Measurements from ENCODE around the gene SLC24A3.
A peak's percentile ranks its signal among the peaks of the same experiment; 100 is the strongest.

The SLC24A3 gene

GRCh38 chr20:19768325-19768842 is 555.9 kb downstream of the SLC24A3 start:
- H2BK120ac ChIP-seq (ENCODE audit: low read depth, low read length) = no peak overlapping the region
- H3K9ac ChIP-seq (ENCODE audit: low read length) = no peak overlapping the region
- no peaks in the 10 kb centered on the region for H3K79me1 ChIP-seq (ENCODE audit: low read length)
- no peak overlapping the region for H3K23ac ChIP-seq (ENCODE audit: low read length)
- no peak overlapping the region for H2AK5ac ChIP-seq (ENCODE audit: low read length)
- H4K5ac ChIP-seq (ENCODE audit: low read length) = no peak overlapping the region
- no peak overlapping the region for H3K4me2 ChIP-seq (ENCODE audit: low read length)
- no peaks in the 10 kb centered on the region for H3K36me3 ChIP-seq (ENCODE audit: control insufficient read depth, insufficient read depth, low read length)
- H2BK15ac ChIP-seq (replicated peaks; ENCODE audit: low read depth) = no peak overlapping the region
- H3K27ac ChIP-seq (ENCODE audit: low read depth, low read length) = no peak overlapping the region
- WGBS (ENCODE audit: extremely low coverage, insufficient coverage, low lambda C conversion rate) = no CpG with 5 or more reads among the region's 7 CpGs
- H3K4ac ChIP-seq (ENCODE audit: low read depth, low read length) = no peak overlapping the region
- H3K27me3 ChIP-seq (ENCODE audit: insufficient read depth, low read length, poor library complexity) = no peaks in the 10 kb centered on the region
- H3K4me1 ChIP-seq (ENCODE audit: control insufficient read depth, low read depth, low read length) = peaks cover 4% of the 10 kb centered on the region
- H3K56ac ChIP-seq (ENCODE audit: low read length) = no peak overlapping the region
- no peaks in the 10 kb centered on the region for H3K79me2 ChIP-seq (ENCODE audit: control insufficient read depth, insufficient read depth, low read length)
- H4K8ac ChIP-seq (ENCODE audit: low read depth, low read length) = no peak overlapping the region
- no peak overlapping the region for H2BK5ac ChIP-seq (ENCODE audit: low read length)
- no peak for DNase-seq
- H3K4me3 ChIP-seq (ENCODE audit: low read length) = no peak overlapping the region
- no peak overlapping the region for H3K18ac ChIP-seq (ENCODE audit: low read length)

GRCh38 chr20:19769507-19769906 is 557.1 kb downstream of the SLC24A3 start:
- H3K18ac ChIP-seq (ENCODE audit: low read length) = no peak overlapping the region
- H3K4me1 ChIP-seq (ENCODE audit: control insufficient read depth, low read depth, low read length) = peaks cover 4% of the 10 kb centered on the region
- no peaks in the 10 kb centered on the region for H3K27me3 ChIP-seq (ENCODE audit: insufficient read depth, low read length, poor library complexity)
- no peaks in the 10 kb centered on the region for H3K36me3 ChIP-seq (ENCODE audit: control insufficient read depth, insufficient read depth, low read length)
- no peak overlapping the region for H3K4me3 ChIP-seq (ENCODE audit: low read length)
- no peak overlapping the region for H3K9ac ChIP-seq (ENCODE audit: low read length)
- H3K23ac ChIP-seq (ENCODE audit: low read length) = no peak overlapping the region
- H3K4me2 ChIP-seq (ENCODE audit: low read length) = no peak overlapping the region
- no peak overlapping the region for H2BK120ac ChIP-seq (ENCODE audit: low read depth, low read length)
- no peak overlapping the region for H3K27ac ChIP-seq (ENCODE audit: low read depth, low read length)
- WGBS (ENCODE audit: extremely low coverage, insufficient coverage, low lambda C conversion rate) = no CpG with 5 or more reads among the region's 2 CpGs
- H4K8ac ChIP-seq (ENCODE audit: low read depth, low read length) = no peak overlapping the region
- no peaks in the 10 kb centered on the region for H3K79me2 ChIP-seq (ENCODE audit: control insufficient read depth, insufficient read depth, low read length)
- H2AK5ac ChIP-seq (ENCODE audit: low read length) = no peak overlapping the region
- DNase-seq = no peak
- no peak overlapping the region for H2BK15ac ChIP-seq (replicated peaks; ENCODE audit: low read depth)
- no peak overlapping the region for H4K5ac ChIP-seq (ENCODE audit: low read length)
- H2BK5ac ChIP-seq (ENCODE audit: low read length) = no peak overlapping the region
- no peak overlapping the region for H3K56ac ChIP-seq (ENCODE audit: low read length)
- H3K79me1 ChIP-seq (ENCODE audit: low read length) = no peaks in the 10 kb centered on the region
- no peak overlapping the region for H3K4ac ChIP-seq (ENCODE audit: low read depth, low read length)

- Histone ChIP-seq H3K4me2 (ENCODE audit: low read length) (no peak overlapping the region), H2BK15ac (replicated peaks; ENCODE audit: low read depth) (no peak overlapping the region), H2BK120ac (ENCODE audit: low read depth, low read length) (no peak overlapping the region), H3K4ac (ENCODE audit: low read depth, low read length) (no peak overlapping the region), H2AK5ac (ENCODE audit: low read length) (no peak overlapping the region), H3K4me1 (ENCODE audit: control insufficient read depth, low read depth, low read length) (peaks cover 7% of the 10 kb centered on the region), H2BK5ac (ENCODE audit: low read length) (no peak overlapping the region), H3K18ac (ENCODE audit: low read length) (no peak overlapping the region), H3K4me3 (ENCODE audit: low read length) (no peak overlapping the region), H4K5ac (ENCODE audit: low read length) (peak overlapping the region; percentile 78), H3K23ac (ENCODE audit: low read length) (no peak overlapping the region), H4K8ac (ENCODE audit: low read depth, low read length) (no peak overlapping the region), H3K27me3 (ENCODE audit: insufficient read depth, low read length, poor library complexity) (no peaks in the 10 kb centered on the region), H3K79me2 (ENCODE audit: control insufficient read depth, insufficient read depth, low read length) (no peaks in the 10 kb centered on the region), H3K36me3 (ENCODE audit: control insufficient read depth, insufficient read depth, low read length) (no peaks in the 10 kb centered on the region), H3K79me1 (ENCODE audit: low read length) (no peaks in the 10 kb centered on the region), H3K9ac (ENCODE audit: low read length) (no peak overlapping the region), H3K56ac (ENCODE audit: low read length) (no peak overlapping the region), H3K27ac (ENCODE audit: low read depth, low read length) (no peak overlapping the region)
- WGBS (ENCODE audit: extremely low coverage, insufficient coverage, low lambda C conversion rate) = no CpG with 5 or more reads among the region's 6 CpGs
- peak; percentile 28 for DNase-seq
These were observed 557.9 kb downstream of the SLC24A3 start for GRCh38 chr20:19770375-19770774.

- Histone ChIP-seq H2BK15ac (replicated peaks; ENCODE audit: low read depth) (no peak overlapping the region), H4K8ac (ENCODE audit: low read depth, low read length) (no peak overlapping the region), H3K9ac (ENCODE audit: low read length) (no peak overlapping the region), H3K4me1 (ENCODE audit: control insufficient read depth, low read depth, low read length) (peaks cover 7% of the 10 kb centered on the region), H3K4me2 (ENCODE audit: low read length) (no peak overlapping the region), H3K23ac (ENCODE audit: low read length) (no peak overlapping the region), H3K4ac (ENCODE audit: low read depth, low read length) (no peak overlapping the region), H3K56ac (ENCODE audit: low read length) (no peak overlapping the region), H3K79me1 (ENCODE audit: low read length) (no peaks in the 10 kb centered on the region), H4K5ac (ENCODE audit: low read length) (no peak overlapping the region), H3K4me3 (ENCODE audit: low read length) (no peak overlapping the region), H3K27ac (ENCODE audit: low read depth, low read length) (no peak overlapping the region), H3K79me2 (ENCODE audit: control insufficient read depth, insufficient read depth, low read length) (no peaks in the 10 kb centered on the region), H3K27me3 (ENCODE audit: insufficient read depth, low read length, poor library complexity) (no peaks in the 10 kb centered on the region), H2BK120ac (ENCODE audit: low read depth, low read length) (no peak overlapping the region), H2BK5ac (ENCODE audit: low read length) (no peak overlapping the region), H2AK5ac (ENCODE audit: low read length) (no peak overlapping the region), H3K36me3 (ENCODE audit: control insufficient read depth, insufficient read depth, low read length) (no peaks in the 10 kb centered on the region), H3K18ac (ENCODE audit: low read length) (no peak overlapping the region)
- WGBS (ENCODE audit: extremely low coverage, insufficient coverage, low lambda C conversion rate) = no CpG with 5 or more reads among the region's 2 CpGs
- DNase-seq = no peak
These were observed 558.6 kb downstream of the SLC24A3 start for GRCh38 chr20:19771031-19771430.

Measured in mesendoderm (in vitro differentiated cells).